K562 (cell line): ENCODE results near the gene GNAL. TPM values are rescaled to one million over a fixed set of nuclear protein-coding genes. Genes with fewer than 3 reads are reported as not detected.
A peak's percentile ranks its signal among the peaks of the same experiment; 100 is the strongest.

ENCODE experiments used
- DIDO1 ChIP-seq: fragments of 450-650 bp; IDR thresholded peaks from 2 replicates; pipeline ENCODE4 v1.6.1; 2016; ENCODE audit warnings: low read depth, missing biosample characterization, missing genetic modification characterization
- EP300 ChIP-seq: IDR thresholded peaks from 2 replicates; pipeline ENCODE4 v1.6.1; 2012; ENCODE audit warnings: low read length, improper control_type of control experiment
- ETV5 ChIP-seq: sonication (generic); formaldehyde crosslinking; IDR thresholded peaks from 2 replicates; pipeline ENCODE4 v1.4.0; 2020; ENCODE audit warnings: low read depth, mild to moderate bottlenecking, missing genetic modification reagents
- NCOA1 ChIP-seq: fragments of 450-650 bp; IDR thresholded peaks from 2 replicates; pipeline ENCODE4 v1.6.1; 2016; ENCODE audit warnings: low read depth
- NCOR1 ChIP-seq: fragments of 450-650 bp; IDR thresholded peaks from 2 replicates; pipeline ENCODE4 v1.6.1; 2016; ENCODE audit warnings: mild to moderate bottlenecking, moderate library complexity
- RB1 ChIP-seq: fragments of 450-650 bp; IDR thresholded peaks from 2 replicates; pipeline ENCODE4 v1.6.1; 2017; ENCODE audit warnings: low read depth, mild to moderate bottlenecking
- XRCC3 ChIP-seq: fragments of 450-650 bp; IDR thresholded peaks from 2 replicates; pipeline ENCODE4 v1.6.1; 2017; ENCODE audit warnings: mild to moderate bottlenecking, moderate library complexity
- ZFPM2 ChIP-seq: fragments of 250-450 bp; sonication (Bioruptor Pico); IDR thresholded peaks from 2 replicates; pipeline ENCODE4 v1.5.1; 2022; ENCODE audit warnings: mild to moderate bottlenecking
- ZNF174 ChIP-seq: fragments of 250-450 bp; sonication (Bioruptor Pico); IDR thresholded peaks from 2 replicates; pipeline ENCODE4 v1.4.0; 2020; ENCODE audit warnings: mild to moderate bottlenecking
- ZSCAN29 ChIP-seq: fragments of 450-650 bp; IDR thresholded peaks from 2 replicates; pipeline ENCODE4 v1.6.1; 2017
- polyA plus RNA-seq, 8 experiments: library from polyadenylated mRNA; depleted of rRNA in 4 of 8; stranded (reverse) in 5 of 8; unstranded in 3 of 8; fragments of >200 nt; fragmentation: Nextera tagmentation in 2 of 8; fragmentation: Illumina TruSeq in 1 of 8; extraction: Ambion mirVana in 2 of 8; extraction: Trizol in 1 of 8; gene quantifications; 2 replicates each; pipeline versions ENCODE4 v1.2.1 to v1.2.3, GENCODE V29; 2011 to 2014; ENCODE audit warnings: inconsistent platforms in 1 of 8, missing spikeins in 1 of 8
- total RNA-seq, 7 experiments: library from RNA; depleted of rRNA in 6 of 7; stranded (reverse); fragments of >200 nt in 6 of 7; fragmentation: Illumina TruSeq in 2 of 7; extraction: Trizol in 2 of 7; gene quantifications; 2 replicates each; pipeline versions ENCODE4 v1.2.1 to v1.2.3, GENCODE V29; 2011 to 2021; ENCODE audit warnings: low replicate concordance in 1 of 7
- TF ChIP-seq, protein P1 (sequence below): IDR thresholded peaks from 3 replicates; pipeline ENCODE4 v1.6.1; 2011; ENCODE audit warnings: borderline replicate concordance, mild to moderate bottlenecking; ENCODE audit not compliant: insufficient read length, insufficient read depth
- TF ChIP-seq, protein P2 (sequence below), 2 experiments: fragments of 450-650 bp; formaldehyde crosslinking in 1 of 2; IDR thresholded peaks; 2 replicates each; pipeline versions ENCODE4 v1.4.0 to v1.6.1; 2014 to 2020; ENCODE audit warnings: mild to moderate bottlenecking in 2 of 2, borderline replicate concordance in 1 of 2, low read depth in 1 of 2
- TF ChIP-seq, protein P3 (sequence below): fragments of 450-650 bp; IDR thresholded peaks from one replicate; pipeline ENCODE4 v1.6.1; 2018; ENCODE audit warnings: mild to moderate bottlenecking, moderate library complexity; ENCODE audit not compliant: partially characterized antibody
- TF ChIP-seq, protein P4 (sequence below): sonication (generic); IDR thresholded peaks from 2 replicates; pipeline ENCODE4 v1.6.1; 2016

GNAL gene
- total and polyA plus RNA-seq, 9 of the 15 experiments (the other 6 are each of a cell fraction or from before 2014, with no cell fraction given) = under 0.01 to 0.10 (median 0.01) TPM; not detected in 5

DNA sequence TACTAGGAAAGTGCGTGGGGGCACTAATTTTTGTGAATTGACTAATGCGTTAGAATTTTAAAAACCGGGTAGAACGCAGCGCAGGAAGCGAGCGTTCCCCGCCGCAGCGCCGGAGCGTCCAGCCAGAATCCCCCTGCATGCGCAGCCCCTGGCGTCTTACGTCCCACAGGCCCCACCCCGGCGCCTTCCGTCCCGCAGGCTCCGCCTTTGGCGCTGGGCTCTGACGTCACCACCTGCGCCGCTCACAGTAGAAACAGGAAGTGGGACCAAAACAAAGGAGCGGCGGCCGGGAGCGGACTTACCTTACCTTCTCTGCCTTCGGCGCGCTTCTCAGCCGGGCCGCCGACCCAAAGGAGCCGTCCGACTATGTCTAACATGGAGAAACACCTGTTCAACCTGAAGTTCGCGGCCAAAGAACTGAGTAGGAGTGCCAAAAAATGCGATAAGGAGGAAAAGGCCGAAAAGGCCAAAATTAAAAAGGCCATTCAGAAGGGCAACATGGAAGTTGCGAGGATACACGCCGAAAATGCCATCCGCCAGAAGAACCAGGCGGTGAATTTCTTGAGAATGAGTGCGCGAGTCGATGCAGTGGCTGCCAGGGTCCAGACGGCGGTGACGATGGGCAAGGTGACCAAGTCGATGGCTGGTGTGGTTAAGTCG is 162.2 kb downstream of the GNAL start, which contains the start of gene CHMP1B (continued):
- TF ChIP-seq RB1 (peak; percentile 82), NCOA1 (no peak), ZFPM2 (CRISPR knock-in tag) (no peak), ETV5 (CRISPR knock-in tag) (peak; percentile 66; the same call in 1 of the 2 replicates), DIDO1 (tag) (peak; percentile 85), ZSCAN29 (no peak), NCOR1 (peak; percentile 33; the same call in 1 of the 2 replicates), XRCC3 (no peak), ZNF174 (no peak), EP300 (peak; percentile 5; the same call in 1 of the 2 replicates)
- TF ChIP-seq, protein P1, sequence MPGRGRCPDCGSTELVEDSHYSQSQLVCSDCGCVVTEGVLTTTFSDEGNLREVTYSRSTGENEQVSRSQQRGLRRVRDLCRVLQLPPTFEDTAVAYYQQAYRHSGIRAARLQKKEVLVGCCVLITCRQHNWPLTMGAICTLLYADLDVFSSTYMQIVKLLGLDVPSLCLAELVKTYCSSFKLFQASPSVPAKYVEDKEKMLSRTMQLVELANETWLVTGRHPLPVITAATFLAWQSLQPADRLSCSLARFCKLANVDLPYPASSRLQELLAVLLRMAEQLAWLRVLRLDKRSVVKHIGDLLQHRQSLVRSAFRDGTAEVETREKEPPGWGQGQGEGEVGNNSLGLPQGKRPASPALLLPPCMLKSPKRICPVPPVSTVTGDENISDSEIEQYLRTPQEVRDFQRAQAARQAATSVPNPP = no peak
- TF ChIP-seq, protein P2, sequence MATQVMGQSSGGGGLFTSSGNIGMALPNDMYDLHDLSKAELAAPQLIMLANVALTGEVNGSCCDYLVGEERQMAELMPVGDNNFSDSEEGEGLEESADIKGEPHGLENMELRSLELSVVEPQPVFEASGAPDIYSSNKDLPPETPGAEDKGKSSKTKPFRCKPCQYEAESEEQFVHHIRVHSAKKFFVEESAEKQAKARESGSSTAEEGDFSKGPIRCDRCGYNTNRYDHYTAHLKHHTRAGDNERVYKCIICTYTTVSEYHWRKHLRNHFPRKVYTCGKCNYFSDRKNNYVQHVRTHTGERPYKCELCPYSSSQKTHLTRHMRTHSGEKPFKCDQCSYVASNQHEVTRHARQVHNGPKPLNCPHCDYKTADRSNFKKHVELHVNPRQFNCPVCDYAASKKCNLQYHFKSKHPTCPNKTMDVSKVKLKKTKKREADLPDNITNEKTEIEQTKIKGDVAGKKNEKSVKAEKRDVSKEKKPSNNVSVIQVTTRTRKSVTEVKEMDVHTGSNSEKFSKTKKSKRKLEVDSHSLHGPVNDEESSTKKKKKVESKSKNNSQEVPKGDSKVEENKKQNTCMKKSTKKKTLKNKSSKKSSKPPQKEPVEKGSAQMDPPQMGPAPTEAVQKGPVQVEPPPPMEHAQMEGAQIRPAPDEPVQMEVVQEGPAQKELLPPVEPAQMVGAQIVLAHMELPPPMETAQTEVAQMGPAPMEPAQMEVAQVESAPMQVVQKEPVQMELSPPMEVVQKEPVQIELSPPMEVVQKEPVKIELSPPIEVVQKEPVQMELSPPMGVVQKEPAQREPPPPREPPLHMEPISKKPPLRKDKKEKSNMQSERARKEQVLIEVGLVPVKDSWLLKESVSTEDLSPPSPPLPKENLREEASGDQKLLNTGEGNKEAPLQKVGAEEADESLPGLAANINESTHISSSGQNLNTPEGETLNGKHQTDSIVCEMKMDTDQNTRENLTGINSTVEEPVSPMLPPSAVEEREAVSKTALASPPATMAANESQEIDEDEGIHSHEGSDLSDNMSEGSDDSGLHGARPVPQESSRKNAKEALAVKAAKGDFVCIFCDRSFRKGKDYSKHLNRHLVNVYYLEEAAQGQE (IDR thresholded peaks at IDR 0.05; ENCODE audit: borderline replicate concordance) = no peak
- TF ChIP-seq, protein P2 (CRISPR knock-in tag; IDR thresholded peaks at IDR 0.05; ENCODE audit: low read depth) = no peak; the same call in 1 of the 2 replicates
- TF ChIP-seq, protein P3, sequence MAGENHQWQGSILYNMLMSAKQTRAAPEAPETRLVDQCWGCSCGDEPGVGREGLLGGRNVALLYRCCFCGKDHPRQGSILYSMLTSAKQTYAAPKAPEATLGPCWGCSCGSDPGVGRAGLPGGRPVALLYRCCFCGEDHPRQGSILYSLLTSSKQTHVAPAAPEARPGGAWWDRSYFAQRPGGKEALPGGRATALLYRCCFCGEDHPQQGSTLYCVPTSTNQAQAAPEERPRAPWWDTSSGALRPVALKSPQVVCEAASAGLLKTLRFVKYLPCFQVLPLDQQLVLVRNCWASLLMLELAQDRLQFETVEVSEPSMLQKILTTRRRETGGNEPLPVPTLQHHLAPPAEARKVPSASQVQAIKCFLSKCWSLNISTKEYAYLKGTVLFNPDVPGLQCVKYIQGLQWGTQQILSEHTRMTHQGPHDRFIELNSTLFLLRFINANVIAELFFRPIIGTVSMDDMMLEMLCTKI = no peak
- TF ChIP-seq, protein P4, sequence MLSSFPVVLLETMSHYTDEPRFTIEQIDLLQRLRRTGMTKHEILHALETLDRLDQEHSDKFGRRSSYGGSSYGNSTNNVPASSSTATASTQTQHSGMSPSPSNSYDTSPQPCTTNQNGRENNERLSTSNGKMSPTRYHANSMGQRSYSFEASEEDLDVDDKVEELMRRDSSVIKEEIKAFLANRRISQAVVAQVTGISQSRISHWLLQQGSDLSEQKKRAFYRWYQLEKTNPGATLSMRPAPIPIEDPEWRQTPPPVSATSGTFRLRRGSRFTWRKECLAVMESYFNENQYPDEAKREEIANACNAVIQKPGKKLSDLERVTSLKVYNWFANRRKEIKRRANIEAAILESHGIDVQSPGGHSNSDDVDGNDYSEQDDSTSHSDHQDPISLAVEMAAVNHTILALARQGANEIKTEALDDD = no peak
